GM20431 (cell line): ENCODE data around the gene RBMS3.

Source experiments
- in situ Hi-C: fragments of 300-500 bp; cut with MseI, MboI; formaldehyde crosslinking; loops from one replicate; pipeline ENCODE4 v1.15.0; 2020; ENCODE audit warnings: low sequenced_read_pairs; ENCODE audit not compliant: unreplicated experiment

The RBMS3 gene

GRCh38 chr3:29747991-29748390 is 467.1 kb downstream of the RBMS3 start:
- in situ Hi-C loops = no loop called here

GRCh38 chr3:29751647-29752314 is 470.9 kb downstream of the RBMS3 start:
- in situ Hi-C loops = no loop called here

GRCh38 chr3:29754346-29754745 is 473.5 kb downstream of the RBMS3 start:
- in situ Hi-C loops = no loop called here

- in situ Hi-C loops = no loop called here
These were observed 474.5 kb downstream of the RBMS3 start for GRCh38 chr3:29755416-29755815.

GRCh38 chr3:29757054-29757777 is 476.3 kb downstream of the RBMS3 start:
- in situ Hi-C loops = no loop called here

GRCh38 chr3:29758108-29758433 is 477.2 kb downstream of the RBMS3 start:
- in situ Hi-C loops = no loop called here

GRCh38 chr3:29758434-29759322 is 477.8 kb downstream of the RBMS3 start:
- in situ Hi-C loops = no loop called here

GRCh38 chr3:29759411-29760225 is 478.7 kb downstream of the RBMS3 start:
- in situ Hi-C loops = no loop called here

- in situ Hi-C loops = no loop called here
These were observed 479.4 kb downstream of the RBMS3 start for GRCh38 chr3:29760226-29760685.

GRCh38 chr3:29761517-29761916 is 480.6 kb downstream of the RBMS3 start:
- in situ Hi-C loops = no loop called here

GRCh38 chr3:29763115-29763514 is 482.2 kb downstream of the RBMS3 start:
- in situ Hi-C loops = no loop called here

GRCh38 chr3:29764041-29764440 is 483.2 kb downstream of the RBMS3 start:
- in situ Hi-C loops = no loop called here

- in situ Hi-C loops = no loop called here
These were observed 483.9 kb downstream of the RBMS3 start for GRCh38 chr3:29764603-29765254.

GRCh38 chr3:29771602-29772001 is 490.7 kb downstream of the RBMS3 start:
- in situ Hi-C loops = no loop called here

GRCh38 chr3:29772436-29772835 is 491.6 kb downstream of the RBMS3 start:
- in situ Hi-C loops = no loop called here

GRCh38 chr3:29773481-29773880 is 492.6 kb downstream of the RBMS3 start:
- in situ Hi-C loops = no loop called here

- in situ Hi-C loops = no loop called here
These were observed 494.5 kb downstream of the RBMS3 start for GRCh38 chr3:29775340-29775739.

GRCh38 chr3:29777869-29778268 is 497.0 kb downstream of the RBMS3 start:
- in situ Hi-C loops = no loop called here

GRCh38 chr3:29789686-29790085 is 508.8 kb downstream of the RBMS3 start:
- in situ Hi-C loops = no loop called here

- in situ Hi-C loops = no loop called here
These were observed 515.9 kb downstream of the RBMS3 start for GRCh38 chr3:29796808-29797207.
